ENCODE data around the gene FEZ2. TPM values are rescaled to one million over a fixed set of nuclear protein-coding genes. Genes with fewer than 3 reads are reported as not detected.

Gene FEZ2
- total and polyA plus RNA-seq, 7 donors: 61.5 to 291 (median 179) TPM

DNA sequence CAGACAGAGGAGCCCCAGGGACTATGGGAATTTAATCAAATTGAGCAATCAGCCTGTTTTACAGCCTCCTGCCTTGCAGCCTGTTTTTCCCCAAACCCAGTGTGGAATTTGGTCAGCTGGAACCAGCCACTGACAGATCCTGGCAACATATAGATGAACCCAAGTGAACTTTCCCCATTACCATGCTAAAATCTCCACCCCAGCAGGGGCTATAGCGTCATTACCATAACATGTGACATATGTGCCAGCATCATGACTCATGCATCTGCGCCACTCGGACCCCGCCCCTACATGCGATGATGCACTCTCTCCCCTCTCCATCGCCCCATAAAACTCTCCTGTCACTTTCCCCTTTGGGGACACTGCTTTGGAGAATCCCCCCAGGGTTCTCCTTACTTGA lies 17.3 kb upstream of the FEZ2 start:
- DNase-seq (no peak), ATAC-seq (no peak)
- WGBS, 3 donors: 78 to 81% (median 81%) methylated on average over 6 of the region's 6 CpGs
- H3K9me3 ChIP-seq: no peaks in the 10 kb centered on the region
- H3K4me1 ChIP-seq: no peaks in the 10 kb centered on the region
- H3K4me3 ChIP-seq: no peak overlapping the region
- TF ChIP-seq, protein P1, sequence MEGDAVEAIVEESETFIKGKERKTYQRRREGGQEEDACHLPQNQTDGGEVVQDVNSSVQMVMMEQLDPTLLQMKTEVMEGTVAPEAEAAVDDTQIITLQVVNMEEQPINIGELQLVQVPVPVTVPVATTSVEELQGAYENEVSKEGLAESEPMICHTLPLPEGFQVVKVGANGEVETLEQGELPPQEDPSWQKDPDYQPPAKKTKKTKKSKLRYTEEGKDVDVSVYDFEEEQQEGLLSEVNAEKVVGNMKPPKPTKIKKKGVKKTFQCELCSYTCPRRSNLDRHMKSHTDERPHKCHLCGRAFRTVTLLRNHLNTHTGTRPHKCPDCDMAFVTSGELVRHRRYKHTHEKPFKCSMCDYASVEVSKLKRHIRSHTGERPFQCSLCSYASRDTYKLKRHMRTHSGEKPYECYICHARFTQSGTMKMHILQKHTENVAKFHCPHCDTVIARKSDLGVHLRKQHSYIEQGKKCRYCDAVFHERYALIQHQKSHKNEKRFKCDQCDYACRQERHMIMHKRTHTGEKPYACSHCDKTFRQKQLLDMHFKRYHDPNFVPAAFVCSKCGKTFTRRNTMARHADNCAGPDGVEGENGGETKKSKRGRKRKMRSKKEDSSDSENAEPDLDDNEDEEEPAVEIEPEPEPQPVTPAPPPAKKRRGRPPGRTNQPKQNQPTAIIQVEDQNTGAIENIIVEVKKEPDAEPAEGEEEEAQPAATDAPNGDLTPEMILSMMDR (IDR thresholded peaks at IDR 0.05): no peak
- intact Hi-C loops (cut with DNase I): no loop called here
- H3K27me3 ChIP-seq (ENCODE audit: insufficient read depth in 3 of 3, low read length in 2 of 3): no peaks in the 10 kb centered on the region
- H3K27ac ChIP-seq: no peak overlapping the region
- H3K36me3 ChIP-seq (ENCODE audit: insufficient read depth in 1 of 2, low read depth in 1 of 2): no peaks in the 10 kb centered on the region

DNA sequence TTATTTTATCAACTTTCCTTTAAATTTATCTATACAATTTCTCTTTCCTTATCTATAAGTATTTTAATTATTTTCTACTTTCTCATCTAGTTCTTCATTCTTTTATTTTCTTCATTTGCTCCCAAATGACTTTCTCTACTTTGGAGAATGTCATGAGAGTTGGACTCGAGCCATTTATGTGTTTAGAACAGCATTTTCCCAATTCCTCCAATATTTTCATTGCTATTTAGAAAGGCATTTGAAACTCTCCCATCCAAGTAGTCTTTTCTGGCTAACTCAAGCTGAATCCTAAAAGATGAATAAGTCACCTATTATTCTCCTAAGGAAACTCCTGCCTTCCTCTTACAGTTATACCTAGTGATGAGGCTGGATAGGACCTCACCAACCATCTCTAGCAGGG lies 15.8 kb upstream of the FEZ2 start:
- ATAC-seq: no peak
- 76 to 89% (median 82%) methylated on average over 1 of the region's 1 CpG for WGBS, 3 donors

DNA sequence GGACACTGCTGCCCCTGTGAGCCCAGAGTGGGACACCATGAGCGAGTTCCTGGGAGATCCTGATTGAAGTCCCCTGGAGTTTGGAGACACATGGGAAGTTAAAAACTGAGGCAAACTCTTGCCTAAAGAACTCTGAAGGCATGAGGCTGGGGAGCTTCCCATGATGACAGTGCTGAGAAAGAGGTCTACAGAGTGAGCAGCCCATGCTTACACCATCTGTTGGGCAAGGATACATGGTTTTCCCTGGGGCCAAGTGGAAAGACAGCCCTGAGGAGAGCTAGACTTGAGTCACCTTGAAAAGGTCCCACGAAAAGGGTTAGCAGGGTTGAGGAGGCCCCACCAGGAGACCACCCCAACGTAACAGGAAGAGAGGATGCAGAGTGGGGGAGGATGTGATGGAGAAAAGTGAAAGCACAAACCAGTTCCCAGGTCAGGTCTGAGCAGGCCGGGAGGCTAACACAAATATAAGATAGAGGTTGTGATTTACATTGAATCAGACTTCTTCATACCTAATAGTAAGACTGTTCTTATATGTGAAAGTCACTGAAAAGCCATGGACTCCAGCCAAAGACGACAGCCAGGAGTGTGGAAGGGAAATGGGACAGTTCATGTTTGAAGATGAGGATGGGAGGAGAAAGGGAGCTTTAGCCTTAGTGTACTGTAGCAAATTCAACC lies 13.5 kb upstream of the FEZ2 start:
- H3K36me3 ChIP-seq (ENCODE audit: insufficient read depth in 1 of 2, low read depth in 1 of 2): no peaks in the 10 kb centered on the region
- TF ChIP-seq, protein P1 (IDR thresholded peaks at IDR 0.05): no peak
- DNase-seq: no peak
- no peaks in the 10 kb centered on the region for H3K9me3 ChIP-seq
- ATAC-seq: no peak
- 80 to 88% (median 81%) methylated on average over 5 of the region's 5 CpGs for WGBS, 3 donors
- intact Hi-C loops (cut with DNase I): no loop called here
- peaks cover 5% of the 10 kb centered on the region for H3K4me1 ChIP-seq
- no peaks in the 10 kb centered on the region for H3K27me3 ChIP-seq (ENCODE audit: insufficient read depth in 3 of 3, low read length in 2 of 3)
- no peak overlapping the region for H3K4me3 ChIP-seq
- no peak overlapping the region for H3K27ac ChIP-seq

More for the DNA sequence above, 15.8 kb upstream of the FEZ2 start:
- H3K27me3 ChIP-seq (ENCODE audit: insufficient read depth in 3 of 3, low read length in 2 of 3): no peaks in the 10 kb centered on the region
- no peak overlapping the region for H3K4me3 ChIP-seq
- DNase-seq: no peak
- no peaks in the 10 kb centered on the region for H3K9me3 ChIP-seq
- no peaks in the 10 kb centered on the region for H3K4me1 ChIP-seq
- TF ChIP-seq, protein P1 (IDR thresholded peaks at IDR 0.05): no peak
- no peak overlapping the region for H3K27ac ChIP-seq
- intact Hi-C loops (cut with DNase I): no loop called here
- no peaks in the 10 kb centered on the region for H3K36me3 ChIP-seq (ENCODE audit: insufficient read depth in 1 of 2, low read depth in 1 of 2)

DNA sequence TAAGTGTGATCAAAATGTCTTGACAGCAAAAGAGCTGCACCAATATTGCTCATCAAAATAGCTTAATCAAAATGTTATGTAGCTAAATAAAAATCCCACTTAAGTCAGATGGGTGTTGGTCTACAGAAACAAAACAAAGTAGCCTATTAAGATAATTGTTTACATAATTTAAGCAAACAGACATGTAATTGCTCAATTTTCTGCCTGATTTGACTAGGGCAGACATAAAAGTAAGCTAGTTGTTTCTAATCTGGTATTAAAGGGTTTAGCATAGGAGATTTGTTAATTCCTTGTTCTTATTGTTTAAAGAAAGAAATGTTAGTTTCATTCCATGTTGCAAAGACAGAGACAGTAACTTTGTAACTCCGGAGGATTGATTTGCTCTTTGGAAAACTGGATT lies 11.5 kb upstream of the FEZ2 start:
- no peaks in the 10 kb centered on the region for H3K36me3 ChIP-seq (ENCODE audit: insufficient read depth in 1 of 2, low read depth in 1 of 2)
- ATAC-seq (no peak), DNase-seq (no peak)
- no peak overlapping the region for H3K4me3 ChIP-seq
- TF ChIP-seq, protein P1 (IDR thresholded peaks at IDR 0.05): no peak
- H3K4me1 ChIP-seq: peaks cover 5% of the 10 kb centered on the region
- no peaks in the 10 kb centered on the region for H3K27me3 ChIP-seq (ENCODE audit: insufficient read depth in 3 of 3, low read length in 2 of 3)
- WGBS, 3 donors: 71 to 91% (median 82%) methylated on average over 1 of the region's 1 CpG
- intact Hi-C loops (cut with DNase I): loop anchor here in 1 of 2 donors (5.0 kb wide), 1 partner anchor 33 kb away; no protein-coding TSS in a partner anchor
- H3K27ac ChIP-seq: no peak overlapping the region
- H3K9me3 ChIP-seq: no peaks in the 10 kb centered on the region

DNA sequence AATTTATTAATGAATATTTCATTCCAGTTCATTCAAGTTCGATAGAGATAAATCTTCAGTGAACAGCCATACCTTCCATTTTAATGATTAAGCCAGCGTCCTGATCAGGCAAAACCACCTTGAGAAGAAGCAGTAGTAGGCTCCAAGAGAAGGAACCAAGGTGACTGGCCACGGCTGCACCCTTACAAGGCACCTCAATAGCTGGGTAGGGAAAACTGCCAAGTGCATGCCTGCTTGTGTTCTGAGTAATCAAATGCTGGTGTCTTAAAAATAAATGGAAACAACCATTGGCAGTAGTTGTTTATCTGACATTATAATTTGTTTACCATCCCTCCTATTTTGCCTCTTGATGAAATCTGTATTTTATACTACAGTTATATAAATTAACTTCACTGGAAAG lies 10.0 kb upstream of the FEZ2 start:
- 74 to 83% (median 75%) methylated on average over 3 of the region's 3 CpGs for WGBS, 3 donors
- DNase-seq (no peak), ATAC-seq (peak in 2 of 4 donors; percentile 59 to 74)
- H3K36me3 ChIP-seq (ENCODE audit: insufficient read depth in 1 of 2, low read depth in 1 of 2): no peaks in the 10 kb centered on the region
- intact Hi-C loops (cut with DNase I): loop anchor here in 1 of 2 donors (5.0 kb wide), 1 partner anchor 34 kb away; no protein-coding TSS in a partner anchor
- H3K27ac ChIP-seq: no peak overlapping the region
- TF ChIP-seq, protein P1 (IDR thresholded peaks at IDR 0.05): no peak
- H3K9me3 ChIP-seq: no peaks in the 10 kb centered on the region
- H3K27me3 ChIP-seq (ENCODE audit: insufficient read depth in 3 of 3, low read length in 2 of 3): no peaks in the 10 kb centered on the region
- no peak overlapping the region for H3K4me3 ChIP-seq
- peaks cover 5% of the 10 kb centered on the region for H3K4me1 ChIP-seq
